ENCODE data around the gene DHRS13. TPM values are rescaled to one million over a fixed set of nuclear protein-coding genes. Genes with fewer than 3 reads are reported as not detected.
A peak's percentile ranks its signal among the peaks of the same experiment; 100 is the strongest.
"Not testable (repeated sequence)": the region's sequence is repeated elsewhere in the genome, so short reads cannot be mapped to it uniquely, and the experiment has no call there.

Gene DHRS13
- total RNA-seq, 1 donor from 2014 or later: 32.6 TPM

- H3K27me3 Mint-ChIP-seq (ENCODE audit: low read depth): no peaks in the 10 kb centered on the region
- no peak for DNase-seq (ENCODE audit: low read depth, low spot score)
- no peak for TF ChIP-seq CTCF (conservative IDR thresholded peaks at IDR 0.05)
- H3K4me3 Mint-ChIP-seq: peak overlapping the region; percentile 75
- peaks cover 18% of the 10 kb centered on the region for H3K36me3 Mint-ChIP-seq (ENCODE audit: low read depth)
- peaks cover 22% of the 10 kb centered on the region for H3K4me1 Mint-ChIP-seq
- no peaks in the 10 kb centered on the region for H3K9me3 Mint-ChIP-seq
- peak overlapping the region; percentile 83 for H3K27ac Mint-ChIP-seq (ENCODE audit: unreplicated experiment)
These were observed 4.0 kb upstream of the DHRS13 start for GRCh38 chr17:28906706-28907438.

GRCh38 chr17:28906276-28906675 lies 3.4 kb upstream of the DHRS13 start:
- Mint-ChIP-seq H3K4me3 (no peak overlapping the region), H3K9me3 (no peaks in the 10 kb centered on the region), H3K4me1 (peaks cover 27% of the 10 kb centered on the region), H3K36me3 (ENCODE audit: low read depth) (peaks cover 17% of the 10 kb centered on the region), H3K27me3 (ENCODE audit: low read depth) (no peaks in the 10 kb centered on the region), H3K27ac (ENCODE audit: unreplicated experiment) (peak overlapping the region; percentile 83)
- TF ChIP-seq CTCF (conservative IDR thresholded peaks at IDR 0.05): no peak
- no peak for DNase-seq (ENCODE audit: low read depth, low spot score)

GRCh38 chr17:28904800-28905199 lies 1.9 kb upstream of the DHRS13 start:
- no peaks in the 10 kb centered on the region for H3K9me3 Mint-ChIP-seq
- no peak for DNase-seq (ENCODE audit: low read depth, low spot score)
- no peak for TF ChIP-seq CTCF (conservative IDR thresholded peaks at IDR 0.05)
- no peak overlapping the region for H3K27ac Mint-ChIP-seq (ENCODE audit: unreplicated experiment)
- peak overlapping the region; percentile 58 for H3K4me3 Mint-ChIP-seq
- no peaks in the 10 kb centered on the region for H3K27me3 Mint-ChIP-seq (ENCODE audit: low read depth)
- peaks cover 32% of the 10 kb centered on the region for H3K4me1 Mint-ChIP-seq
- peaks cover 15% of the 10 kb centered on the region for H3K36me3 Mint-ChIP-seq (ENCODE audit: low read depth)

GRCh38 chr17:28903546-28903841 lies 615 bp upstream of the DHRS13 start:
- H3K9me3 Mint-ChIP-seq; DNase-seq (ENCODE audit: low read depth, low spot score); H3K27ac Mint-ChIP-seq (ENCODE audit: unreplicated experiment); H3K27me3 Mint-ChIP-seq (ENCODE audit: low read depth): not testable (repeated sequence)
- Mint-ChIP-seq H3K4me1 (peaks cover 39% of the 10 kb centered on the region), H3K4me3 (peak overlapping the region; percentile 93), H3K36me3 (ENCODE audit: low read depth) (peaks cover 20% of the 10 kb centered on the region)

GRCh38 chr17:28901866-28902818 lies 737 bp downstream of the DHRS13 start:
- Mint-ChIP-seq H3K4me1 (peaks cover 42% of the 10 kb centered on the region), H3K27ac (ENCODE audit: unreplicated experiment) (peak overlapping the region; percentile 83), H3K36me3 (ENCODE audit: low read depth) (peaks cover 20% of the 10 kb centered on the region), H3K9me3 (no peaks in the 10 kb centered on the region), H3K4me3 (peak overlapping the region; percentile 88), H3K27me3 (ENCODE audit: low read depth) (no peaks in the 10 kb centered on the region)
- no peak for TF ChIP-seq CTCF (conservative IDR thresholded peaks at IDR 0.05)
- DNase-seq (ENCODE audit: low read depth, low spot score): peak; percentile 55

Measured in neural crest cell (in vitro differentiated cells).